HepG2 (cell line): ENCODE measurements around the gene CNN3. TPM values are rescaled to one million over a fixed set of nuclear protein-coding genes. Genes with fewer than 3 reads are reported as not detected.

Experiments
- ATAC-seq: fragments of 200-7000 bp; cut with Tn5 transposase; 3 replicates; pipeline ENCODE4 v1.9.1; 2020; ENCODE audit warnings: mild to moderate bottlenecking, moderate library complexity
- BruUV-seq: library from RNA; stranded (reverse); fragments of 400-500 nt; replicated peaks from 2 replicates; lab custom pipeline; 2021; lab: Mats Ljungman, UMichigan
- CTCF ChIA-PET: fragments of 300-600 bp; formaldehyde crosslinking; extraction: SDS; loops from one replicate; lab custom pipeline; 2021; ENCODE audit warnings: low total read pairs, inconsistent platforms, low intra/inter-chr PET ratio; lab: Yijun Ruan, JAX
- POLR2A ChIA-PET: fragments of 350-600 bp; sonication (Branson Sonifier 250); formaldehyde crosslinking; loops from one replicate; lab custom pipeline; 2020; ENCODE audit warnings: antibody characterized with exemption, inconsistent platforms; lab: Yijun Ruan, JAX
- DNase-seq: peaks from one replicate; pipeline ENCODE4 v3.0.0-alpha.2; 2015; ENCODE audit warnings: low spot score
- FAIRE-seq: peaks from 3 replicates; lab custom pipeline; 2011; peaks lifted over from hg19 to GRCh38; lab: Jason Lieb, UNC
- H2AFZ ChIP-seq: one replicate; pipeline ENCODE4 v1.6.1; 2011; ENCODE audit warnings: low read length, inconsistent platforms
- H3K27ac ChIP-seq: fragments of 300-600 bp; 3 replicates; pipeline ENCODE4 v1.8.0; 2011; ENCODE audit warnings: mixed run types, mild to moderate bottlenecking, mixed read lengths, low read length, inconsistent platforms; ENCODE audit not compliant: insufficient read depth; ENCODE audit errors: extremely low read length
- H3K27me3 ChIP-seq, 2 experiments: fragments of 200-600 bp in 1 of 2; 2 replicates in 1 of 2; 3 replicates in 1 of 2; pipeline versions ENCODE4 v1.6.0 to v1.8.0; 2011; ENCODE audit warnings: low read length in 2 of 2, mild to moderate bottlenecking in 2 of 2, moderate library complexity in 2 of 2, inconsistent platforms in 1 of 2; ENCODE audit not compliant: insufficient read depth in 2 of 2, control insufficient read depth in 1 of 2
- H3K36me3 ChIP-seq, 2 experiments: fragments of 200-600 bp in 1 of 2; replicated peaks in 1 of 2; 2 replicates in 1 of 2; 3 replicates in 1 of 2; pipeline versions ENCODE4 v1.5.1 to v1.8.0; 2011; ENCODE audit warnings: low read length in 2 of 2, inconsistent platforms in 1 of 2; ENCODE audit not compliant: insufficient read depth in 2 of 2, control insufficient read depth in 1 of 2
- H3K4me1 ChIP-seq: 2 replicates; pipeline ENCODE4 v1.5.1; 2012; ENCODE audit warnings: low read length, inconsistent platforms; ENCODE audit not compliant: insufficient read depth
- H3K4me2 ChIP-seq: 2 replicates; pipeline ENCODE4 v1.6.0; 2011; ENCODE audit warnings: low read depth, low read length, inconsistent platforms
- H3K4me3 ChIP-seq, 3 experiments: fragments of 200-600 bp in 1 of 3; sonication (generic), shearing (Covaris generic) in 1 of 3; replicated peaks in 1 of 3; 2 replicates each; pipeline ENCODE4 v1.5.1; 2011 to 2016; ENCODE audit warnings: low read length in 3 of 3, inconsistent platforms in 2 of 3, low read depth in 2 of 3, mild to moderate bottlenecking in 2 of 3, control low read depth in 1 of 3, mixed read lengths in 1 of 3; ENCODE audit not compliant: insufficient read depth in 1 of 3
- H3K79me2 ChIP-seq: one replicate; pipeline ENCODE4 v1.6.1; 2011; ENCODE audit warnings: low read length, inconsistent platforms; ENCODE audit not compliant: insufficient read depth
- H3K9ac ChIP-seq: 2 replicates; pipeline ENCODE4 v1.6.0; 2011; ENCODE audit warnings: mild to moderate bottlenecking, low read depth, low read length, inconsistent platforms; ENCODE audit not compliant: insufficient read depth
- H3K9me3 ChIP-seq: 2 replicates; pipeline ENCODE4 v1.5.1; 2012; ENCODE audit warnings: mild to moderate bottlenecking, low read length
- H4K20me1 ChIP-seq: 2 replicates; pipeline ENCODE4 v1.6.0; 2011; ENCODE audit warnings: inconsistent platforms, mild to moderate bottlenecking, low read length, moderate library complexity; ENCODE audit not compliant: insufficient read depth
- ATF7 ChIP-seq, 2 experiments: fragments of 450-650 bp in 1 of 2; sonication (generic) in 1 of 2; formaldehyde crosslinking in 1 of 2; IDR thresholded peaks; 2 replicates each; pipeline versions ENCODE4 v1.4.0 to v1.6.1; 2016 to 2020; ENCODE audit warnings: antibody characterized with exemption in 1 of 2, mild to moderate bottlenecking in 1 of 2, missing genetic modification reagents in 1 of 2
- CHCHD3 ChIP-seq: sonication (generic); formaldehyde crosslinking; IDR thresholded peaks from 2 replicates; pipeline ENCODE4 v1.8.0; 2022; ENCODE audit warnings: mild to moderate bottlenecking, missing genetic modification reagents, moderate library complexity
- GPN1 ChIP-seq: sonication (generic); formaldehyde crosslinking; IDR thresholded peaks from 2 replicates; pipeline ENCODE4 v1.5.1; 2020; ENCODE audit warnings: missing genetic modification reagents, borderline replicate concordance
- HMGXB4 ChIP-seq, 2 experiments: sonication (generic) in 1 of 2; formaldehyde crosslinking in 1 of 2; IDR thresholded peaks; 2 replicates each; pipeline versions ENCODE4 v1.4.0 to v1.6.1; 2018 to 2020; ENCODE audit warnings: missing genetic modification reagents in 2 of 2, borderline replicate concordance in 1 of 2, low read depth in 1 of 2, mild to moderate bottlenecking in 1 of 2, missing biosample characterization in 1 of 2
- MEIS1 ChIP-seq: sonication (generic); formaldehyde crosslinking; IDR thresholded peaks from 2 replicates; pipeline ENCODE4 v1.9.0; 2021; ENCODE audit warnings: mild to moderate bottlenecking, missing genetic modification reagents, moderate library complexity, borderline replicate concordance
- MIXL1 ChIP-seq: IDR thresholded peaks from 2 replicates; pipeline ENCODE4 v1.6.1; 2016
- PCBP1 ChIP-seq: fragments of 200-400 bp; formaldehyde crosslinking; IDR thresholded peaks from 2 replicates; pipeline ENCODE4 v1.6.1; 2017; ENCODE audit warnings: mild to moderate bottlenecking, low read depth, low read length, borderline replicate concordance
- SMAD3 ChIP-seq: sonication (generic); formaldehyde crosslinking; IDR thresholded peaks from 2 replicates; pipeline ENCODE4 v1.4.0; 2020; ENCODE audit warnings: missing genetic modification reagents
- SP4 ChIP-seq: sonication (generic); formaldehyde crosslinking; IDR thresholded peaks from 2 replicates; pipeline ENCODE4 v1.8.1; 2023; ENCODE audit warnings: mild to moderate bottlenecking, missing genetic modification reagents
- TOE1 ChIP-seq: sonication (generic); formaldehyde crosslinking; IDR thresholded peaks from 2 replicates; pipeline ENCODE4 v1.4.0; 2020; ENCODE audit warnings: mild to moderate bottlenecking, missing genetic modification reagents
- ZNF24 ChIP-seq: fragments of 450-650 bp; IDR thresholded peaks from 2 replicates; pipeline ENCODE4 v1.6.1; 2017; ENCODE audit warnings: antibody characterized with exemption, mild to moderate bottlenecking
- ZNF274 ChIP-seq: sonication (generic); formaldehyde crosslinking; IDR thresholded peaks from 2 replicates; pipeline ENCODE4 v1.5.1; 2020; ENCODE audit warnings: mild to moderate bottlenecking, missing genetic modification reagents
- ZNF790 ChIP-seq: sonication (generic); formaldehyde crosslinking; IDR thresholded peaks from 2 replicates; pipeline ENCODE4 v1.8.0; 2022; ENCODE audit warnings: missing genetic modification reagents, mild to moderate bottlenecking, borderline replicate concordance
- WGBS: methylation state at CpG from one replicate; pipeline ENCODE4 v1.1.6; 2017; ENCODE audit warnings: low lambda C conversion rate; 5-methylcytosine and 5-hydroxymethylcytosine counted together
- in situ Hi-C: cut with HindIII; loops from 2 replicates; pipeline ENCODE4 v1.10.0; 2017; ENCODE audit warnings: low pct_unique_long_range_greater_than_20kb; ENCODE audit not compliant: extremely low pct_ligation_motif_present
- intact Hi-C: fragments of 100-400 bp; cut with micrococcal nuclease; formaldehyde crosslinking; loops from one replicate; pipeline ENCODE4 v1.10.0; 2022; ENCODE audit not compliant: unreplicated experiment
- polyA plus RNA-seq, 8 experiments: library from polyadenylated mRNA; depleted of rRNA in 3 of 8; stranded (reverse) in 7 of 8; unstranded in 1 of 8; fragments of >200 nt; fragmentation: Illumina TruSeq in 4 of 8; extraction: Trizol in 4 of 8; gene quantifications; 2 replicates each; pipeline versions ENCODE4 v1.2.1 to v1.2.3, GENCODE V29; 2011 to 2016; ENCODE audit warnings: low read depth in 4 of 8, missing spikeins in 1 of 8, mixed read lengths in 1 of 8; ENCODE audit not compliant: insufficient read depth in 1 of 8
- total RNA-seq, 5 experiments: library from RNA; depleted of rRNA; stranded (reverse); fragments of >200 nt; fragmentation: Illumina TruSeq; extraction: Trizol; gene quantifications; 2 replicates each; pipeline ENCODE4 v1.2.3, GENCODE V29; 2016; ENCODE audit warnings: low read depth in 1 of 5
- TF ChIP-seq, protein P1 (sequence below): IDR thresholded peaks from 2 replicates; pipeline ENCODE4 v1.6.1; 2016; ENCODE audit warnings: missing compliant biosample characterization, missing genetic modification reagents, borderline replicate concordance
- TF ChIP-seq, protein P2 (sequence below): sonication (generic); formaldehyde crosslinking; IDR thresholded peaks from 2 replicates; pipeline ENCODE4 v1.5.1; 2020; ENCODE audit warnings: missing genetic modification reagents, mild to moderate bottlenecking, borderline replicate concordance
- TF ChIP-seq, protein P3 (sequence below), 2 experiments: sonication (generic) in 1 of 2; formaldehyde crosslinking in 1 of 2; IDR thresholded peaks; 2 replicates each; pipeline versions ENCODE4 v1.4.0 to v1.6.1; 2016 to 2020; ENCODE audit warnings: borderline replicate concordance in 1 of 2, low read depth in 1 of 2, mild to moderate bottlenecking in 1 of 2, missing genetic modification reagents in 1 of 2

The CNN3 gene
- total and polyA plus RNA-seq, 2 of the 13 experiments (the other 11 are each of a cell fraction or from before 2014, with no cell fraction given): 113 to 223 TPM

DNA sequence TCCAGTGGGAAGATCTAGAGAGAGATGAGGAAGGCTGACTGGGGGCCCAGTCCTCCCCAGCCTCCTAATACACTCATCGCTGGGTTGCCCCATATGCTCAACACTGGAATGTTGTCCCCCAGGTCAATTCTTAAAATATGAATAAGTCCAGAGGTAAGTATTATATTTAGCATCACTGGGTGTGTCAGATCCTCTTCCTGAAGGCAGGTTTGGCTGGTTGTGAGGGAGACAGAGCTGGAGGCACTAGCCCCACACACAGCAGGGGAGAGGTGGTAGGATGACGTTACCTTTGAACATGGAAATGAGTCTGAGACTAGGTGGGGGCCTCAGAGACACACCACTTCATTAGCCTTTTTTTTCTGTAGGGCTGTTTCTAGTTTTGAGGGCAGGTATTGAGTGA is 64.2 kb downstream of the CNN3 start (continued):
- TF ChIP-seq GPN1 (no peak), SMAD3 (no peak), ZNF24 (no peak), ZNF790 (no peak)
- TF ChIP-seq, all 625 proteins: peak for 0

DNA sequence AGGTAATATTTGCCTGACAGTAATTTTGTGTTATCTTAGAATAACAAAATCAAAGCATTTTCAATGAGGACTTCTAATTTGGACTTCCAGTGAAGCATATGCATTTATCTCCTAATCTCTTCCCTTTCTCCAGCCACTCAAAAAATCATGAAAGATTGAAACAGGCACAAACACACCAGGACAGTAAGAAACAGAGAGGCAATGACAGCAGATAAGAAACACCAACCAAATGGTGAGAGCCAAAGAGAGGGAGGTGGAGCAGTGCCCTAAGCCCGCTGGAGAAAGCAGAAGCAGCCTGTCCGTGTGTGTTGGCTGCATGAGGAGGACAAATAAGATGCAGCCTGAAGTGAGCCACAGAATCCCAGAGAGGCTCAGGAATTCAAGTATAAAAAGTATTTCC is 67.7 kb downstream of the CNN3 start:
- H3K79me2 ChIP-seq: no peaks in the 10 kb centered on the region
- H3K4me3 ChIP-seq: no peak overlapping the region
- ChIA-PET CTCF (no interaction called here), POLR2A (no interaction called here)
- no TSS peak for BruUV-seq
- H3K4me1 ChIP-seq: peaks cover 34% of the 10 kb centered on the region
- H4K20me1 ChIP-seq: no peaks in the 10 kb centered on the region
- H3K36me3 ChIP-seq: no peaks in the 10 kb centered on the region
- H3K9me3 ChIP-seq: no peaks in the 10 kb centered on the region
- no peak overlapping the region for H3K9ac ChIP-seq
- DNase-seq: no peak
- 96% methylated on average over 2 of the region's 2 CpGs for WGBS
- no peaks in the 10 kb centered on the region for H3K27me3 ChIP-seq
- no peak for FAIRE-seq
- in situ Hi-C loops (loop anchor here (25.0 kb wide), 1 partner anchor 378 kb away; the partner anchor contains the start of gene RWDD3), intact Hi-C loops (no loop called here)
- no peak for ATAC-seq
- no peak overlapping the region for H2AFZ ChIP-seq
- H3K27ac ChIP-seq: no peak overlapping the region
- no peak overlapping the region for H3K4me2 ChIP-seq
- TF ChIP-seq MIXL1 (CRISPR knock-in tag): no peak
- no peak for TF ChIP-seq ATF7 (IDR thresholded peaks at IDR 0.05)
- no peak for TF ChIP-seq ATF7 (CRISPR knock-in tag; IDR thresholded peaks at IDR 0.05)
- no peak for TF ChIP-seq SP4 (CRISPR knock-in tag)
- no peak for TF ChIP-seq CHCHD3 (CRISPR knock-in tag)
- TF ChIP-seq, protein P1, sequence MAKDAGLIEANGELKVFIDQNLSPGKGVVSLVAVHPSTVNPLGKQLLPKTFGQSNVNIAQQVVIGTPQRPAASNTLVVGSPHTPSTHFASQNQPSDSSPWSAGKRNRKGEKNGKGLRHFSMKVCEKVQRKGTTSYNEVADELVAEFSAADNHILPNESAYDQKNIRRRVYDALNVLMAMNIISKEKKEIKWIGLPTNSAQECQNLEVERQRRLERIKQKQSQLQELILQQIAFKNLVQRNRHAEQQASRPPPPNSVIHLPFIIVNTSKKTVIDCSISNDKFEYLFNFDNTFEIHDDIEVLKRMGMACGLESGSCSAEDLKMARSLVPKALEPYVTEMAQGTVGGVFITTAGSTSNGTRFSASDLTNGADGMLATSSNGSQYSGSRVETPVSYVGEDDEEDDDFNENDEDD (CRISPR knock-in tag): no peak
- TF ChIP-seq ZNF274 (CRISPR knock-in tag): no peak
- TF ChIP-seq TOE1: no peak
- TF ChIP-seq HMGXB4 (CRISPR knock-in tag; IDR thresholded peaks at IDR 0.05; ENCODE audit: borderline replicate concordance in 1 of 2, low read depth in 1 of 2): no peak
- no peak for TF ChIP-seq PCBP1
- TF ChIP-seq, protein P2, sequence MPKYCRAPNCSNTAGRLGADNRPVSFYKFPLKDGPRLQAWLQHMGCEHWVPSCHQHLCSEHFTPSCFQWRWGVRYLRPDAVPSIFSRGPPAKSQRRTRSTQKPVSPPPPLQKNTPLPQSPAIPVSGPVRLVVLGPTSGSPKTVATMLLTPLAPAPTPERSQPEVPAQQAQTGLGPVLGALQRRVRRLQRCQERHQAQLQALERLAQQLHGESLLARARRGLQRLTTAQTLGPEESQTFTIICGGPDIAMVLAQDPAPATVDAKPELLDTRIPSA: no peak
- TF ChIP-seq, protein P3, sequence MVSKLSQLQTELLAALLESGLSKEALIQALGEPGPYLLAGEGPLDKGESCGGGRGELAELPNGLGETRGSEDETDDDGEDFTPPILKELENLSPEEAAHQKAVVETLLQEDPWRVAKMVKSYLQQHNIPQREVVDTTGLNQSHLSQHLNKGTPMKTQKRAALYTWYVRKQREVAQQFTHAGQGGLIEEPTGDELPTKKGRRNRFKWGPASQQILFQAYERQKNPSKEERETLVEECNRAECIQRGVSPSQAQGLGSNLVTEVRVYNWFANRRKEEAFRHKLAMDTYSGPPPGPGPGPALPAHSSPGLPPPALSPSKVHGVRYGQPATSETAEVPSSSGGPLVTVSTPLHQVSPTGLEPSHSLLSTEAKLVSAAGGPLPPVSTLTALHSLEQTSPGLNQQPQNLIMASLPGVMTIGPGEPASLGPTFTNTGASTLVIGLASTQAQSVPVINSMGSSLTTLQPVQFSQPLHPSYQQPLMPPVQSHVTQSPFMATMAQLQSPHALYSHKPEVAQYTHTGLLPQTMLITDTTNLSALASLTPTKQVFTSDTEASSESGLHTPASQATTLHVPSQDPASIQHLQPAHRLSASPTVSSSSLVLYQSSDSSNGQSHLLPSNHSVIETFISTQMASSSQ (IDR thresholded peaks at IDR 0.05; ENCODE audit: low read depth): no peak
- TF ChIP-seq, protein P3 (CRISPR knock-in tag; IDR thresholded peaks at IDR 0.05; ENCODE audit: borderline replicate concordance): no peak
- no peak for TF ChIP-seq MEIS1
